ENCODE data around the gene PPIB. TPM values are rescaled to one million over a fixed set of nuclear protein-coding genes. Genes with fewer than 3 reads are reported as not detected.

The PPIB gene
- total and polyA plus RNA-seq, 10 donors: 250 to 448 (median 296) TPM

- no peak for DNase-seq
These were observed 55.5 kb downstream of the PPIB start for GRCh38 chr15:64107337-64107736.

More at GRCh38 chr15:64107337-64107736, 55.5 kb downstream of the PPIB start:
- H3K4me3 ChIP-seq: no peak overlapping the region
- H3K36me3 ChIP-seq: peaks cover 0 to 7% (median 0%) of the 10 kb centered on the region in 6 donors
- H3K27me3 ChIP-seq (replicated peaks in 1 of 7): no peaks in the 10 kb centered on the region
- no peaks in the 10 kb centered on the region for H3K9me3 ChIP-seq
- WGBS, 5 donors: 82 to 90% (median 88%) methylated on average over 1 of the region's 1 CpG
- peaks cover 29 to 100% (median 87%) of the 10 kb centered on the region in 6 donors for H3K4me1 ChIP-seq
- TF ChIP-seq POLR2A (IDR thresholded peaks at IDR 0.05): no peak
- TF ChIP-seq POLR2AphosphoS5 (IDR thresholded peaks at IDR 0.05): no peak
- TF ChIP-seq CTCF (IDR thresholded peaks at IDR 0.05 in 8 of 11, conservative IDR thresholded peaks at IDR 0.05 in 3 of 11): no peak
- peak overlapping the region in 1 of 8 donors; percentile 41 for H3K27ac ChIP-seq
- intact Hi-C loops (cut with DNase I; ENCODE audit: low total_unique reads): no loop called here

Small RNA genes lying within 50 kb of the gene (small RNA-seq; reads per million reads assigned to genes)
- gene RF00019: 0 reads per million in 4 donors

Other genes with a start within 250 kb of the PPIB start
- gene DAPK2, start 116.5 kb downstream of the PPIB start, total RNA-seq: 10 to 100 TPM; 12.2 to 38.3 (median 20.6) TPM
- 1 to 10 TPM; 4.9 to 7.6 (median 6.0) TPM for gene DAPK2, start 116.5 kb downstream of the PPIB start, polyA plus RNA-seq
- gene CIAO2A, start 69.2 kb downstream of the PPIB start, total RNA-seq: 100 to 1,000 TPM in 1 of 7 donors, 10 to 100 TPM in 6; 42.2 to 112 (median 53.4) TPM
- gene CIAO2A, start 69.2 kb downstream of the PPIB start, polyA plus RNA-seq: 100 to 1,000 TPM; 109 to 129 (median 122) TPM
- gene SNX1, start 67.0 kb downstream of the PPIB start, total RNA-seq: 100 to 1,000 TPM in 6 of 7 donors, 10 to 100 TPM in 1; 99.9 to 161 (median 134) TPM
- gene SNX1, start 67.0 kb downstream of the PPIB start, polyA plus RNA-seq: 10 to 100 TPM; 45.5 to 73.7 (median 58.0) TPM
- gene SNX22, start 11.3 kb downstream of the PPIB start, total RNA-seq: 10 to 100 TPM in 6 of 7 donors, 1 to 10 TPM in 1; 8.9 to 18.6 (median 13.6) TPM
- 10 to 100 TPM; 13.9 to 17.6 (median 17.1) TPM for gene SNX22, start 11.3 kb downstream of the PPIB start, polyA plus RNA-seq
- 10 to 100 TPM; 15.8 to 27.1 (median 20.1) TPM for gene CSNK1G1, start 193.2 kb upstream of the PPIB start, total RNA-seq
- gene CSNK1G1, start 193.2 kb upstream of the PPIB start, polyA plus RNA-seq: 1 to 10 TPM; 2.0 to 3.0 (median 2.8) TPM
- 10 to 100 TPM in 1 of 7 donors, 1 to 10 TPM in 6; 1.7 to 11.0 (median 5.8) TPM for gene PCLAF, start 218.4 kb upstream of the PPIB start, total RNA-seq
- gene PCLAF, start 218.4 kb upstream of the PPIB start, polyA plus RNA-seq: 10 to 100 TPM; 12.3 to 83.3 (median 26.5) TPM
- gene TRIP4, start 224.8 kb upstream of the PPIB start, total RNA-seq: 10 to 100 TPM; 18.2 to 31.9 (median 25.6) TPM
- 10 to 100 TPM; 17.3 to 27.6 (median 20.0) TPM for gene TRIP4, start 224.8 kb upstream of the PPIB start, polyA plus RNA-seq

Data from spleen (tissue), 11 donors.